Measurements from ENCODE around the gene TMEM164.

GRCh38 chrX:110192516-110192915 is 189.6 kb downstream of the TMEM164 start:
- no peak for TF ChIP-seq CTCF (IDR thresholded peaks at IDR 0.05 in 2 of 3, conservative IDR thresholded peaks at IDR 0.05 in 1 of 3; ENCODE audit: control insufficient read depth in 2 of 3, extremely low read depth in 1 of 3, insufficient read depth in 1 of 3, low read depth in 3 of 3, low read length in 3 of 3)
- TF ChIP-seq CHD2 (IDR thresholded peaks at IDR 0.05; ENCODE audit: borderline replicate concordance, low read depth, low read length) = no peak
- no peak for TF ChIP-seq MXI1 (IDR thresholded peaks at IDR 0.05; ENCODE audit: low read depth, low read length)
- TF ChIP-seq NFXL1 (IDR thresholded peaks at IDR 0.05; ENCODE audit: borderline replicate concordance) = no peak
- TF ChIP-seq IRF3 (IDR thresholded peaks at IDR 0.05) = no peak
- TF ChIP-seq ATF3 (IDR thresholded peaks at IDR 0.05; ENCODE audit: borderline replicate concordance, extremely low read depth, low read depth, low read length) = no peak
- TF ChIP-seq SUZ12 (IDR thresholded peaks at IDR 0.05; ENCODE audit: unreplicated experiment) = no peak

All from GM12878 (cell line).